ENCODE measurements around the gene HPD.

The HPD gene

DNA sequence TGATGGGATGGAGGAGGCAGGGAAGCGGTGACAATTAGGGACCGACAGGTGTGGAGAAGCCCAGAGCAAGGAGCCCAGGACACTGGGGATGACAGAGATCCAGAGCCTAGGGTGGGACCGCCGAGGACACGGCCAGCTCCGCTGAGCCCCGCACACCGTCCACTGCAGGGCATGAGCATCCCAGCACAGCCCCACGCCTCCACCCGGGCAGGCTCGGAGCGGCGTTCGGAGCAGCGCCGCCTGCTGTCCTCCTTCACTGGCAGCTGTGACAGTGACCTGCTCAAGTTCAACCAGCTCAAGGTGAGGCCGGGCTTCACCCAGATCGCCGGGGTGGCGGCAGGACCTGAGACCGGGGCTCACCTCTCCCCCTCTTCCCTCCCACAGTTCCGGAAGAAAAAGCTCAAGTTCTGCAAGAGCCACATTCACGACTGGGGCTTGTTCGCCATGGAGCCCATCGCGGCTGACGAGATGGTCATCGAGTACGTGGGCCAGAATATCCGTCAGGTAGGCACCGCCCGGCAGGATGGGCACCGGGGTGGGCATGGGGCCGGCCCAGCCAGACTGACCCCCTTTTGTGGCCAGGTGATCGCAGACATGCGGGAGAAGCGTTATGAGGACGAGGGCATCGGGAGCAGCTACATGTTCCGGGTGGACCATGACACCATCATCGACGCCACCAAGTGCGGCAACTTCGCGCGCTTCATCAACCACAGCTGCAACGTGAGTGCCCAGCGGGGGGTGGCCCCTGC lies 31.1 kb downstream of the HPD start:
- no peak for DNase-seq

DNA sequence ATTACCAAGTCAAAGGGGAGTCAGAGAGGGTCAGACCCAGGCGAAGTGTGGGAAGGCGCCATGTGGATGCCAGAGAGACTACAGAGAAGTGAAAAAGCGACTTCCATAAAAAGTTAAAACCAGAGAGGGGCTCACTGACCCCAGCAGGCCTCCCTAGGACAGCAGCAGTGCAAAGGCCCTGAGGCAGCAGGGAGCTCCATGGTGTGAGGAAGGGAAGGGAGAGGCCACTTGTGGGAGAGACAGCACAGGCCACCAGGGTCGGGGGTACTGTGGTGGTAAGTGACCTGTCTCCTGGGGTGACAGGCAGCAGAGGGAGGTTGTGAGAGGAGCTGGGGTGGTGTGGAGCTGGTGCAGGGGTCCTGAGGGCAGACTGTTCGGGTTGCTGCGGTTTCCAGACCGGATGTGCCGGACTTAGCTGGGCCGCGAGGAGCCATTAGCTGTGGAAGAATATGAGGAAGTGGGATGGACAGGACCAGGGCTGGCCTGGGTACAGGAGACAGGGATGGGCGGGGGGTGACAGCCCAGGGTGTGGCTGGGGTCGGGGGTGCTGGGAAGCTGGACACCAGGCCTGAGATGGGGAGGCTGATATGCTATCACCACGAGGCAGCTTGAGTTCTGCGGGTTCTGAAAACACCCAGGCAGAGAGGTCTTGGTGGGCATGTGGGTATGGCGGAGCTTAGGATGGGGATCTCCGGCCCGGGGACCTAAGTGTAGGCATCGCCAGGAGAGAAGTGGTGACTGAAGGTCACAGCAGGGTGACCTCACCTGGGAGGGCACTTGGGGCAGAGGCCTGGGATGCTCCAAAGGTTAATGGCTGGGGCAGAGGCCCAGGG lies 32.1 kb downstream of the HPD start:
- DNase-seq: no peak

DNA sequence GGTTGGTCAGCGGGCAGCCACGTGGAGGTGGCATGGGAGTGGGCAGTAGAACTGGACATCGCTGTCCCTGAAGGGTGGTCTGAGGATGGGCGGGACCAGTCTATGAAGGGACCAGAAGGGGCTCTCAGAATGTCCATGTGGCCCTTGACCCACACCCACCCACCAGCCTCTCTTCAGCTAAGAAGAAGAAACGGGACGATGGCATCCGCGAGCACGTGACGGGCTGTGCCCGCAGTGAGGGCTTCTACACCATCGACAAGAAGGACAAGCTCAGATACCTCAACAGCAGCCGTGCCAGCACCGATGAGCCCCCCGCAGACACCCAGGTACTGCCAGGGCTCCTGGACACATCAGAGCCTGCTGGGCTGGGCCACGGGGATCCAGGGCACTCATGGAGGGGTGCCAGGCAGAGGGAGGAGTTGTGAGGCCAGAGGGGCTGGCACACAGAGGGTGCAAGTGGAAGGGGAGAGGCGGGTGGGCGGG lies 33.6 kb downstream of the HPD start:
- no peak for DNase-seq

DNA sequence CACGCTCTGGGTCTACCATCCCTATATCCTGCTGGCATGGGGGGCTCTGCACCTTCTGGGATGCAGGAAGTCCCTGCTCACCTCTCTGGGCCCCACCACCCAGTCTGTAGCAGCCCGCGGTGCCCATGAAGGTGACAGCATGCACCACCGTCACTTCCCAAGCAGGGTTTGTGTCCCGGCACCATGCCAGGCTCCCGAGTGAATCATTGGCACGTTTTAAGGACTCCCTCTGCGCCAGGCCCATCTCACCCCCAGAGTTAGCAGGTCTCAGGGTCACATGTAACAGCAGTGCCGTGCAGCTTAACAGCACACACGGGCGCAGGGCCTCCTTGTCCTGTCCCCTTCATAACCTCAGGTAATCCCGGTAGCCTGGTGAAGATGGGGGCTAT lies 34.9 kb downstream of the HPD start:
- DNase-seq: no peak

DNA sequence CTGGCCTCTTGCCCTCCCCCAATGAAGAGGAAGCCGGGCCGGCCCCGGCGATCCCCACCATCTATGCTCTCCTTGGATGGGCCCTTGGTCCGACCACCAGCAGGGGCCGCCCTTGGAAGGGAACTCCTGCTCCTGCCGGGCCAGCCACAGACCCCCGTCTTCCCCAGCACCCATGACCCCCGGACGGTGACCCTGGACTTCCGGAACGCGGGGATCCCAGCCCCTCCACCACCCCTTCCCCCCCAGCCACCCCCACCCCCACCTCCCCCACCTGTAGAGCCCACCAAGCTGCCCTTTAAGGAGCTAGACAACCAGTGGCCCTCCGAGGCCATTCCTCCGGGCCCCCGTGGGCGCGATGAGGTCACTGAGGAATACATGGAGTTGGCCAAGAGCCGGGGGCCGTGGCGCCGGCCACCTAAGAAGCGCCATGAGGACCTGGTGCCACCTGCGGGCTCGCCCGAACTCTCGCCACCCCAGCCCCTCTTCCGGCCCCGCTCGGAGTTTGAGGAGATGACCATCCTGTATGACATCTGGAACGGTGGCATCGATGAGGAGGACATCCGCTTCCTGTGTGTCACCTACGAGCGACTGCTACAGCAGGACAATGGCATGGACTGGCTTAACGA lies 35.4 kb downstream of the HPD start:
- DNase-seq: no peak

DNA sequence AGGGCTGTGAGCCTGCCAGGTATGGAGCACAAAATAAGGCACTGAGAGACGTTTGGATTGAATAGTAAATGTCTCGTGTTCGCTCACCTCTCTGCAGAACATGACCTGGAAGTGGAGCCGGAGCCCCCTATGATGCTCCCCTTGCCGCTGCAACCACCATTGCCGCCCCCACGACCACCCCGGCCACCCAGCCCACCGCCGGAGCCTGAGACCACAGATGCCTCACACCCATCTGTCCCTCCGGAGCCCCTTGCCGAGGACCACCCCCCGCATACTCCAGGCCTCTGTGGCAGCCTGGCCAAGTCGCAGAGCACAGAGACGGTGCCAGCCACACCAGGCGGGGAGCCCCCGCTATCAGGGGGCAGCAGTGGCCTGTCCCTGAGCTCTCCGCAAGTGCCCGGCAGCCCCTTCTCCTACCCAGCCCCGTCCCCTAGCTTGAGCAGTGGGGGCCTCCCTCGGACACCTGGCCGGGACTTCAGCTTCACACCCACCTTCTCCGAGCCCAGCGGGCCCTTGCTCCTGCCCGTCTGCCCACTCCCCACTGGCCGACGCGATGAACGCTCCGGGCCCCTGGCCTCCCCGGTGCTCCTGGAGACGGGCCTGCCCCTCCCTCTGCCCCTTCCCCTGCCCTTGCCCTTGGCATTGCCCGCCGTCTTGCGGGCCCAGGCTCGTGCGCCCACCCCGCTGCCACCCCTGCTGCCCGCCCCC lies 36.1 kb downstream of the HPD start:
- DNase-seq: no peak

DNA sequence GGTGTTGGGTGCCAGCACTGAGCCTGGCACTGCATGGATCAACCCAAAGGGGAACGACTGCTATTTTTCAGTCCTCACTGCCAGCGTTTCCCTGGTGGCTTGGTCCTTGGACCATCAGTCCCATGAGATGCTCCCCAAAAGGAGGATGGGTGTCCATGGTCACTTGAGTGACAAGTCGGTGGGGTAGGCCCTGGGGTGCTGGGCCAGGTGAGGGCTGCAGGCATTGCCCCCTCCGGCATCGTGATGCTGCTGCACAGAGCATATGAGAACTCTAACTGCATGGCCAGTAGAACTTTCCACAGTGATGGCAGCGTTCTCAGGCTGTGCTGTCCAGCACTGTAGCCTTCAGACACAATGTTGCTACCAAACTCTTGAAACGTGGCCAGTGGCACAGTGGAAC lies 38.6 kb downstream of the HPD start:
- no peak for DNase-seq

DNA sequence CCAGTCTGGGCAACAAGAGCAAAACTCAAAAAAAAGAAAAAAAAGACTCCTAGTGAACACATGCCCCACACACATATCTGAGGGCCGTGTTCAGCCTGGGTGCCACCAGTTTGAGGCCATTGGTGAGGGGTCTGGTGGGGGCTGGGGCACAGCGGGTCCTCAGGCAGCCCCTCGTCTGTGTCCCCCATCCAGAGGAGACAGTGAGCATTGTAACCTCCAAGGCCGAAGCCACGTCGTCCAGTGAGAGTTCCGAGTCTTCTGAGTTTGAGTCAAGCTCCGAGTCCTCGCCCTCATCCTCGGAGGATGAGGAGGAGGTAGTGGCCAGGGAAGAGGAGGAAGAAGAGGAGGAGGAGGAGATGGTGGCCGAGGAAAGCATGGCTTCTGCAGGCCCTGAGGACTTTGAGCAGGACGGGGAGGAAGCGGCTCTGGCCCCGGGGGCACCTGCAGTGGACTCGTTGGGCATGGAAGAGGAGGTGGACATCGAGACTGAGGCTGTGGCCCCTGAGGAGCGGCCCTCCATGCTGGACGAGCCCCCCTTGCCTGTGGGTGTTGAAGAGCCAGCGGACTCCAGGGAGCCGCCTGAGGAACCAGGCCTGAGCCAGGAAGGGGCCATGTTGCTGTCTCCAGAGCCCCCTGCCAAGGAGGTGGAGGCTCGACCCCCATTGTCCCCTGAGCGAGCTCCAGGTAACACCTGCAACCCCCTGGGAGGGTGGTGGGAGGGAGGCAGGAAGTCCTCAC lies 39.3 kb downstream of the HPD start:
- no peak for DNase-seq

DNA sequence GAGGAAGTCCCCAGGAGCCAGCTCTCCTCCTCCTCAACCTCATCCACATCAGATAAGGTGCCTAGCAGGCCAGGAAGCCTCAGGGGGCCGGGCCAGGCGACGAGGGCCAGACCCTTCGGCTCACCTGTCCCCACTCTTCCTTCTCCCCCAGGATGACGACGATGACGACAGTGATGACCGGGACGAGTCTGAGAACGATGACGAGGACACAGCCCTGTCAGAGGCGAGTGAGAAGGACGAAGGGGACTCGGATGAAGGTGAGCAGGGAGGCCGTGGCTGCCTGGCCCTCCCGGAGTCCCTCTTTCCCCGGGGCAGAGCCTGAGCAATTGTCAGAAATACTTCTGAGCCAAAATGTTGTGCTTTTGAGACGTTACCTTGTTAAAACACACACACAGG lies 41.0 kb downstream of the HPD start:
- DNase-seq: no peak

DNA sequence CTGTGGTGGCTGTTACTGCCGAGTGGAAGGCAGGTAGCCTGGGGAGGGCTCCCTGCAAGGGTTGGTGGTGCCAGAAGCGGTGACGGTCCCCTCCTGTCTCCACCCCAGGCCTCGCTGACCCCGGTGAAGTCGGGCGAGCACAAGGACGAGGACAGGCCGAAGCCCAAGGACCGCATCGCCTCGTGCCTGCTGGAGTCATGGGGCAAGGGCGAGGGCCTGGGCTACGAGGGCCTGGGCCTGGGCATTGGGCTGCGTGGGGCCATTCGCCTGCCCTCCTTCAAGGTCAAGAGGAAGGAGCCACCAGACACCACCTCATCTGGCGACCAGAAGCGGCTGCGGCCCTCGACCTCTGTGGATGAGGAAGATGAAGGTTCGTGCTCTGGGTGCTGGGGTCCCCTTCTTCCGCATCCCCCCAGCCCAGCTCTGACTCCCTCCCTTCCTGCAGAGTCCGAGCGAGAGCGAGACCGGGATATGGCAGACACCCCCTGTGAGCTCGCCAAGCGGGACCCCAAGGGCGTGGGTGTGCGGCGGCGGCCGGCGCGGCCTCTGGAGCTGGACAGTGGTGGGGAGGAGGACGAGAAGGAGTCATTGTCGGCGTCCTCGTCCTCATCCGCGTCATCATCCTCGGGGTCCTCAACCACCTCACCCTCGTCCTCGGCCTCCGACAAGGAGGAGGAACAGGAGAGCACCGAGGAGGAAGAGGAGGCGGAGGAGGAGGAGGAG lies 41.6 kb downstream of the HPD start:
- DNase-seq: no peak

DNA sequence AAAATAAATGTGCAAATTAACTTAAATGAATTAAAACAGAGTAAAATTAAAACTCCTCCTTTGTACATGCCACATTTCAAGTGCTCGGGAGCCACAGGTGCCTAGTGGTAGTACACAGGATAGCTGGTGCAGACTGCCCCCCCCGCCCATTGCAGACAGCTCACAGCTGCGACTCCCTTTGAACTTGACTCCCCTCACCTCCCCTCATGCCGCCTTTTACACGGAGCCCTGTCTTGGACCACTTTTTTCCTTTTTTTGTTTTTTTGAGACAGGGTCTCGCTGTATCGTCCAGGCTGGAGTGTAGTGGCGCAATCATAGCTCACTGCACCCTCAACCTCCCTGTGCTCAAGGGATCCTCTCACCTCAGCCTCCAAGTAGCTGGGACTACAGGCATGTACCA lies 43.4 kb downstream of the HPD start:
- no peak for DNase-seq

DNA sequence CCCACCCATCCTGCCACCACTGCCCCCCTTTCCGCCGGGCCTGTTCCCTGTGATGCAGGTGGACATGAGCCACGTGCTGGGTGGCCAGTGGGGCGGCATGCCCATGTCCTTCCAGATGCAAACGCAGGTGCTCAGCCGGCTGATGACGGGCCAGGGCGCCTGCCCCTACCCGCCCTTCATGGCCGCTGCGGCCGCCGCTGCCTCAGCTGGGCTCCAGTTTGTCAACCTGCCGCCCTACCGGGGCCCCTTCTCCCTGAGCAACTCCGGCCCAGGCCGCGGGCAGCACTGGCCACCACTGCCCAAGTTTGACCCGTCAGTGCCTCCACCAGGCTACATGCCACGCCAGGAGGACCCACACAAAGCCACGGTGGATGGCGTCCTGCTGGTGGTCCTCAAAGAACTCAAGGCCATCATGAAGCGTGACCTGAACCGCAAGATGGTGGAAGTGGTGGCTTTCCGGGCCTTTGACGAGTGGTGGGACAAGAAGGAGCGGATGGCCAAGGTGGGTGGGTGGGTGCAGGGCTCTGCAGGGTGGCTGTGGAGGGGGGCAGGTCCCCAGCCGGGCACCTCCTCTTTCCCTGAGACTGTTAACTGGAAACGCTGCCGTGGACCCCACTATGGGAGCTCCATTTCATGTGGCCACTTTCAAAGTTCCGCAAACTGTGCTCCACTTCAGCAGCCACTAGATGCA lies 44.1 kb downstream of the HPD start:
- DNase-seq: no peak

DNA sequence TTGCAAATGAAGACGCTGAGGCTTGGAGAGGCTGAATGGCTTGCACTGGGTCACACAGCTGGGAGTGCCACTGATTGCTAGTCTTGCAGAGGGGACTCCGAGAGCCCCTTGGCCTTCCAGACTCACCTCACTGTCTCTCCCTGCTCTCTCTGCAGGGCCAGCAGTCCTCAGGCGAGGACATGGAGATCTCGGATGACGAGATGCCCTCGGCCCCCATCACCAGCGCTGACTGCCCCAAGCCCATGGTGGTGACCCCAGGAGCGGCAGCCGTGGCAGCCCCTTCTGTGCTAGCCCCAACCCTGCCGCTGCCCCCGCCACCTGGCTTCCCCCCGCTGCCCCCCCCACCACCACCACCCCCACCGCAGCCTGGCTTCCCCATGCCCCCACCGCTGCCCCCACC lies 44.7 kb downstream of the HPD start:
- no peak for DNase-seq

DNA sequence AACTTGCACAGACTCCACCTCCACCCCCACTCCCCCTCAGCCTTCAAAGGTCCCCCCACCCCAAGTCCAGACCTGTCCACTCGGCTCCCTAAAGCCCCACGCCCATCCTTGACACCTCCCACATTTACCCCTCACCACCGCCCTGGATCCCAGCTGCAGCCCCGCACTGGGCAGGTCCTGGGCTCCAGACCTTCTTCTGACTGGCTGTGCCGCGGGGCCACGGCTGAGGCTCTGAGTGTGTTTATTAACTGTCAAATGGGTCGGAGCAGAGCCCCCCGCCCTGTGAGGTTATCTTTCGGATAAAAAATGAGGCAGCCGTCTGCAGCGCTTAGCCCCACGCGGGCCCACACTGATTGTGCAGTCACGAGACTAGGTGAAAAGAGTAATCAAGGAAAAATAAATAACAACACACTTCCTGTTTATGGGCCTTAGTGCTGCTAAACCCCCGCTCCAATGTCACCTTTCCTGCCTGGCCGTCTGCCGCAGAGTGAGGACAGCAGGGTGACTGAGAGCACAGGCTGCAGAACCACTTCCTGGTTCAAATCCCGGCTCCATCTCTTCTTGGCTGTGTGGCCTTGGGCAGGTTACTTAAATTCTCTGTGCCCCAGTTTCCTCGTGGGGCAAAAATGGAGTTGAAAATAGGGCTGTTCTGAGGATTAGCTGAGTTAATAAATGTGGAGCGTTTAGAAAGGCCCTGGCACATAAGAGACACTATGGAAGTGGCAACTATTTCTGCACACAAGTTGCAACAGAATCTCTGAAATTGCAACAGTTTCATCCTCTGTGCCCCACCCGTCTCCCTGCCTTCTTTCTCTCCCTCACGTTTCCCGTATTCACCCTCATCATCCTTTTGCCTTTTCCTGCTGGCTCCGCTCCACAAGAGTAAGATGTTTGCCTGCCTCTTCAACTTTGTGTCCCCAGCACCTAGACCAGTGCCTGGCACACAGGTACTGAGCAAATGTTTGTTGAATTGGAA lies 45.5 kb downstream of the HPD start:
- no peak for DNase-seq

DNA sequence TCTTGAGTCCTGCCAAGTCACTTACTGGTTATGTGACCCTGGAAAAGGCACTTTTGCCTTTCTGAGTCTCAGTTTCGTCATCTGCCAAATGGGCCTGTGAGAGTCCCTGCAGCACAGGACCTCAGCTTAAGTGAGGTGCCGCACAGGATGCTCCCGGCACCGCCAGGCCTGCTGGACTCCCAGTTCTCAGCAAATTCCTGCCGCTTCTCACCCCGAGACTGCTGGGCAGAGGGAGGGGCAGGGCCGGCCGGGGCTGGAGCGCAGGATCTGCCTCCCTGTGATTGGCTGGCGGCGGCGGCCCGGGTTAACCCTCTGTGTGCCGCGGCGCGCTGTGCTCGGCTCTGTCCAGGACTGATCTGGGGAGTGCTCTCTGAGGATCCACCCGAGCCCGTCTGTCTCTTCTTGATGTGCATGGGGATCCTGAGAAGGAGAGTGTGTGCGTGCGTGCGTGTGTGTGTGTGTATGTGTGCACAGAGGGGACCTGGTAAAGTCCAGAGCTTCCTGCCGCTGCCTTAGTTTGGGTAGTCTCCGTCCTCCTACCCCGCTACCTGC lies 46.3 kb downstream of the HPD start:
- DNase-seq: peak in 1 of 2 experiments; percentile 35

DNA sequence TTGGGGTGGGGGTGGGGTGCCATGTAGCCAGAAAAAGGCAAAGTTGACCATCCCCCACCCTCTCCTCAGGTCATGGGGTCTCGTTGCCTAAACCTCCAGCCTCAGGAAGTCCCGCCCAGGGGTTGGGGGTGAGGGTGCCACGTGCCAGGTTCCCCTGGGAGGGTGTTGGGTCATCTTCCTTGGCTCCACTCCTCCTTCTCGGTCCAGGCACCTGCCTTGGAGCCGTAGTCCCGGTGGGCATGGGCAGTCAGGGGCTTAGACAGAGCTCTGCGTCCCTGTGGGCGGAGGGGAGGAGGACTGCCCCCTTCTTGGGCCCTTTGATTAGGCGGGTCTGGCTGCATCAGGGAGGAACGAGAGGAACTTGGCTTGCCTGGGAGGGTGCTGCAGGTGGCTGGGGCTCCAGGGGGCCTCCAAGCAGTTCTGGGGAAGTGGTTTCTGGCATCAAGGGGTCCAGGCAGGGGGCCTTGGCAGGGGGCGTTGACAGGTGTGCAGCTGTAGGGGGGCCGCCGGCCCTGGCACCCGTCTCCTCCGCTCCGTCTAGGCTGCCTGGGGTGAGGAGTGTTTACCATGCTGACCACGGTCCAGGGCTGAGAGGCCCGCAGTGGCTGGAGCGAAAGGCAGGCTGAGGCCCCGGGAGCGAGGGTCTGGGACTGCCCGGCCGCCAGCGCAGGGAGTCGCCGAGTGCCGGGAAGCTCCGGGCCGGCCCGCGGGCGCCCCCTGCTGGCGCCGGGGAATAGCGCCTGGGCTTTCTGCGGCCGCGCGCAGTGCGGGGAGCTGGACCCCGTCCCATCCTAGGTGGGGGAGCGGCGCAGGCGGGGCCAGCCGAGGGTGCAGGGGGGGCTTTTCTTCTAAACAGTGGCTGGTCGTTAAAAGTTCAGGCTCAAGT lies 47.0 kb downstream of the HPD start:
- DNase-seq: peak in 1 of 2 experiments; percentile 51

DNA sequence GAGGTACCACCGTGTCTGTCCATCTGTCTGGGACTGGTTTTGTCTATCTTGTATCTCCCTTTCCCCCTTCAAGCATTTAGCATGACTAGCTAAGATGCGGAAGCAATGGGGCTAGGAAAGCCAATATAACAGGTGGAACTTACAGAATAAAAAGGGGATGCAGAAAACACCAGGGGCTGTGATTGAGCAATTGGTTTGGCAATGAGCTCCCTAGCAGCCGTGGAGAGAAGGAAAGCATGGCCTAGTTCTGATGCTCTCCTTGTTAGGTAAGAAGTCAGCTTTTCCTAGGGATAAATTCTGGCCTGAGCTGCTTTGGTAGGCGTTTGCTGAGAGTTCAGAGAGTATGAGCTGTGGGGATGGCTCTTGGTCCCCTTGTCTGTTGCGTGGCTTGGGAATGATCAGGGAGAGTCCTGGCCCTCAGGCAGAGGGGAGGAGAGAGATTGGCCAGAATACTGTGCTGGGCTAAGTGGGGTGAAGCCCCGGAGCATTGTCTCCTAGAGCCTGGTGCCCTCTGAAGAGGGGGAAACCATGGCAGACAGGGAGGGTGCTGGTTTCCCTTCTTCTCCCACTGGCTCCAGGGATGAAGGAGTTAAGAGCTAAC lies 47.7 kb downstream of the HPD start:
- no peak for DNase-seq

DNA sequence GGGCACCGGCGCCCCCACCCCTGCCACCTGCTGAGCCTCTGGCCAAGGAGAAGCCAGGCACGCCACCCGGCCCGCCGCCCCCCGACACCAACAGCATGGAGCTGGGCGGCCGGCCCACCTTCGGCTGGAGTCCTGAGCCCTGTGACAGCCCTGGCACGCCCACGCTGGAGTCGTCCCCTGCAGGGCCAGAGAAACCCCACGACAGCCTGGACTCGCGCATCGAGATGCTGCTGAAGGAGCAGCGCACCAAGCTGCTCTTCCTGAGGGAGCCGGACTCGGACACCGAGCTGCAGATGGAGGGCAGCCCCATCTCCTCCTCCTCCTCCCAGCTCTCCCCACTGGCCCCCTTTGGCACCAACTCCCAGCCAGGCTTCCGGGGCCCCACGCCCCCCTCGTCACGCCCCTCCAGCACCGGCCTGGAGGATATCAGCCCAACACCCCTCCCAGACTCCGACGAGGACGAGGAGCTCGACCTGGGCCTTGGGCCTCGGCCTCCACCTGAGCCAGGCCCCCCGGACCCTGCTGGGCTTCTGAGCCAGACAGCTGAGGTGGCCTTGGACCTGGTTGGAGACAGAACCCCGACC lies 48.3 kb downstream of the HPD start:
- DNase-seq: no peak
